ENCODE data around the gene ATP8A2. TPM values are rescaled to one million over a fixed set of nuclear protein-coding genes. Genes with fewer than 3 reads are reported as not detected.

The ATP8A2 gene
- total and polyA plus RNA-seq, 2 of the 4 experiments (the other 2 are of a cell fraction): 0.02 to 0.18 TPM

DNA sequence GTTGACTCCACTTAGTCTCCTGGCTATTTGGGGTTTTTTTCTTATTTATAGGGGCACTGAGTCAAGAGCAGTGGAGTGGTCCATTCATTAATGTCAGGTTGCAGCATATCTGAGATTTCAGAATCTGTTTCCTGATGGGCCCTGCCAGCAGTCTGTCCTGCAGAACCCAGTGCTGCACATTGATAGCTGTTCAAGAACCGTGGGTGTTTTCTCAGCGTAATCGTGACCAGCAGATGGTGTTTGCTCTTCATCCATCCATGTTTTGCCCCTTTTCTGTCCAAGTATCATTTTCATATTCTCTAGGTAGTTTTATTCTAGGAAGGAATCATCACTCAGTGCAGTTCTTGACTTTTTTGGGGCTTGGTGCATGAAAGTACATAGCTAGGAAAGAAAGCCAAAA lies 166.5 kb downstream of the ATP8A2 start:
- DNase-seq: no peak
- Histone ChIP-seq H4K20me1 (ENCODE audit: insufficient read depth, low read length) (no peaks in the 10 kb centered on the region), H3K4me1 (ENCODE audit: control insufficient read depth, insufficient read depth, low read length) (no peaks in the 10 kb centered on the region), H3K79me1 (ENCODE audit: low read depth in 1 of 2, low read length in 2 of 2) (no peaks in the 10 kb centered on the region), H2BK120ac (ENCODE audit: low read depth, low read length) (no peak overlapping the region), H3K27ac (ENCODE audit: insufficient read depth, low read length) (no peak overlapping the region), H3K4me3 (ENCODE audit: insufficient read depth, low read depth, low read length) (no peak overlapping the region), H2BK15ac (ENCODE audit: low read depth, low read length) (no peak overlapping the region), H3K14ac (replicated peaks; ENCODE audit: low read depth, low read length) (no peak overlapping the region), H3K23ac (ENCODE audit: low read depth, low read length) (no peak overlapping the region), H4K8ac (ENCODE audit: low read depth in 2 of 2, low read length in 2 of 2) (no peak overlapping the region), H4K91ac (ENCODE audit: insufficient read depth, low read depth, low read length) (no peak overlapping the region), H3K9ac (ENCODE audit: low read depth, low read length) (no peak overlapping the region), H3K56ac (ENCODE audit: extremely low read depth, insufficient read depth, low read length) (no peak overlapping the region), H2AK5ac (ENCODE audit: low read depth, low read length) (no peak overlapping the region), H3K27me3 (ENCODE audit: control insufficient read depth, insufficient read depth, low read length) (no peaks in the 10 kb centered on the region), H3K18ac (ENCODE audit: low read depth, low read length) (no peak overlapping the region), H3K9me1 (ENCODE audit: insufficient read depth, low read length) (no peaks in the 10 kb centered on the region), H3K4ac (ENCODE audit: low read depth, low read length) (no peak overlapping the region), H3K36me3 (ENCODE audit: control insufficient read depth, insufficient read depth, low read length) (no peaks in the 10 kb centered on the region), H4K5ac (ENCODE audit: low read depth, low read length) (no peak overlapping the region), H2AK9ac (replicated peaks; ENCODE audit: low read depth, low read length, poor library complexity) (no peak overlapping the region), H3K9me3 (ENCODE audit: control insufficient read depth, insufficient read depth, low read length) (no peaks in the 10 kb centered on the region), H3K4me2 (ENCODE audit: low read depth, low read length) (no peak overlapping the region), H2AFZ (replicated peaks; ENCODE audit: low read length, poor library complexity) (no peak overlapping the region), H2BK20ac (ENCODE audit: low read depth, low read length) (no peak overlapping the region), H2BK5ac (ENCODE audit: low read depth, low read length, poor library complexity, severe bottlenecking) (no peak overlapping the region)
- dilution Hi-C loops (cut with HindIII; ENCODE audit: low sequenced_read_pairs, unreplicated experiment): no loop called here
- in situ Hi-C loops (cut with MboI; ENCODE audit: low sequenced_read_pairs): no loop called here
- ATAC-seq (ENCODE audit: low read depth): no peak
- intact Hi-C loops (cut with micrococcal nuclease): no loop called here
- ChIA-PET CTCF (no interaction called here), POLR2A (ENCODE audit: unreplicated experiment) (no interaction called here)
- TF ChIP-seq MAFK (IDR thresholded peaks at IDR 0.05; ENCODE audit: low read depth, low read length) (no peak), RFX5 (IDR thresholded peaks at IDR 0.05; ENCODE audit: low read depth, low read length) (no peak), RAD21 (IDR thresholded peaks at IDR 0.05; ENCODE audit: low read length) (no peak), CTCF (conservative IDR thresholded peaks at IDR 0.05; ENCODE audit: low read depth, low read length) (no peak), CHD1 (IDR thresholded peaks at IDR 0.05; ENCODE audit: low read depth, low read length) (no peak), FOS (IDR thresholded peaks at IDR 0.05; ENCODE audit: low read depth, low read length) (no peak), SMC3 (IDR thresholded peaks at IDR 0.05; ENCODE audit: low read depth, low read length) (no peak), NFE2L2 (IDR thresholded peaks at IDR 0.05; ENCODE audit: low read depth, low read length) (no peak), RCOR1 (IDR thresholded peaks at IDR 0.05; ENCODE audit: insufficient replicate concordance, low read length) (no peak), MAZ (IDR thresholded peaks at IDR 0.05; ENCODE audit: borderline replicate concordance, low read depth, low read length) (no peak), MXI1 (IDR thresholded peaks at IDR 0.05; ENCODE audit: borderline replicate concordance, low read depth, low read length) (no peak), CEBPB (IDR thresholded peaks at IDR 0.05; ENCODE audit: low read depth, low read length) (no peak)
- TF ChIP-seq, protein P1, sequence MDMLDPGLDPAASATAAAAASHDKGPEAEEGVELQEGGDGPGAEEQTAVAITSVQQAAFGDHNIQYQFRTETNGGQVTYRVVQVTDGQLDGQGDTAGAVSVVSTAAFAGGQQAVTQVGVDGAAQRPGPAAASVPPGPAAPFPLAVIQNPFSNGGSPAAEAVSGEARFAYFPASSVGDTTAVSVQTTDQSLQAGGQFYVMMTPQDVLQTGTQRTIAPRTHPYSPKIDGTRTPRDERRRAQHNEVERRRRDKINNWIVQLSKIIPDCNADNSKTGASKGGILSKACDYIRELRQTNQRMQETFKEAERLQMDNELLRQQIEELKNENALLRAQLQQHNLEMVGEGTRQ (IDR thresholded peaks at IDR 0.05; ENCODE audit: low read depth, low read length): no peak
- TF ChIP-seq, protein P2, sequence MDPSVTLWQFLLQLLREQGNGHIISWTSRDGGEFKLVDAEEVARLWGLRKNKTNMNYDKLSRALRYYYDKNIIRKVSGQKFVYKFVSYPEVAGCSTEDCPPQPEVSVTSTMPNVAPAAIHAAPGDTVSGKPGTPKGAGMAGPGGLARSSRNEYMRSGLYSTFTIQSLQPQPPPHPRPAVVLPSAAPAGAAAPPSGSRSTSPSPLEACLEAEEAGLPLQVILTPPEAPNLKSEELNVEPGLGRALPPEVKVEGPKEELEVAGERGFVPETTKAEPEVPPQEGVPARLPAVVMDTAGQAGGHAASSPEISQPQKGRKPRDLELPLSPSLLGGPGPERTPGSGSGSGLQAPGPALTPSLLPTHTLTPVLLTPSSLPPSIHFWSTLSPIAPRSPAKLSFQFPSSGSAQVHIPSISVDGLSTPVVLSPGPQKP (IDR thresholded peaks at IDR 0.05; ENCODE audit: borderline replicate concordance, low read depth, low read length): no peak
- no TSS peak for BruUV-seq (replicated peaks)
- WGBS, 2 experiments (ENCODE audit: extremely low coverage in 2 of 2, insufficient read length in 1 of 2): no CpG with 5 or more reads among the region's 3 CpGs
